Esophagus squamous epithelium (tissue), 5 donors: ENCODE results near the gene SYNM. TPM values are rescaled to one million over a fixed set of nuclear protein-coding genes. Genes with fewer than 3 reads are reported as not detected.

Experiments
- DNase-seq: peaks from one replicate; lab custom pipeline; 2025; lab: John Stamatoyannopoulos, UW
- H3K27ac ChIP-seq, 4 donors: fragments of 200-600 bp; sonication (generic); one replicate each; pipeline ENCODE4 v1.5.1; 2016 to 2019; ENCODE audit warnings: mild to moderate bottlenecking in 1 of 4
- H3K27me3 ChIP-seq, 4 donors: fragments of 200-600 bp; sonication (generic); 1 replicate in 3 of 4; 2 replicates in 1 of 4; pipeline versions ENCODE4 v1.5.1 to v1.6.0; 2017 to 2021; ENCODE audit warnings: antibody characterized with exemption in 1 of 4
- H3K36me3 ChIP-seq, 3 donors: fragments of 200-600 bp; sonication (generic); one replicate each; pipeline ENCODE4 v1.5.1; 2016 to 2019
- H3K4me1 ChIP-seq, 3 donors: fragments of 200-600 bp; sonication (generic); one replicate each; pipeline ENCODE4 v1.5.1; 2017 to 2019
- H3K4me3 ChIP-seq, 4 donors: fragments of 200-600 bp; sonication (generic); 1 replicate in 3 of 4; 2 replicates in 1 of 4; pipeline ENCODE4 v1.5.1; 2016 to 2019; ENCODE audit warnings: mild to moderate bottlenecking in 2 of 4, moderate library complexity in 1 of 4
- H3K9me3 ChIP-seq, 3 donors: fragments of 200-600 bp; sonication (generic); one replicate each; pipeline ENCODE4 v1.5.1; 2016 to 2019
- CTCF ChIP-seq, 6 experiments: fragments of 450-650 bp in 4 of 6; fragments of 200-600 bp in 2 of 6; sonication (generic) in 2 of 6; IDR thresholded peaks; one replicate each; pipeline ENCODE4 v1.5.1; 2016 to 2019; ENCODE audit warnings: antibody characterized with exemption in 6 of 6, mild to moderate bottlenecking in 4 of 6, moderate library complexity in 4 of 6
- POLR2A ChIP-seq, 4 donors: fragments of 450-650 bp; IDR thresholded peaks; one replicate each; pipeline ENCODE4 v1.6.1; 2017; ENCODE audit warnings: antibody characterized with exemption in 4 of 4, mild to moderate bottlenecking in 4 of 4, moderate library complexity in 3 of 4
- WGBS, 2 donors: methylation state at CpG; one replicate each; pipeline ENCODE4 v1.1.5; 2018; 5-methylcytosine and 5-hydroxymethylcytosine counted together
- intact Hi-C: fragments of 100-400 bp; cut with DNase I; formaldehyde crosslinking; loops from one replicate; pipeline ENCODE4 v1.15.0; 2022
- total RNA-seq, 4 donors: library from RNA; depleted of rRNA; stranded (reverse); fragments of >200 nt; gene quantifications; one replicate each; pipeline ENCODE4 v1.1.0, GENCODE V29; 2016
- donor health status: DM: yes; HTN: yes; CAD: no.

The SYNM gene
- total RNA-seq, 4 donors from 2014 or later = 18.1 to 262 (median 42.0) TPM

- peak overlapping the region in 3 of 4 donors; percentile 3 to 51 (median 41) for H3K27ac ChIP-seq
- DNase-seq = no peak
- intact Hi-C loops = no loop called here
Measured at GRCh38 chr15:99138491-99138982, 33.7 kb downstream of the SYNM start.

GRCh38 chr15:99139276-99139675 lies 34.4 kb downstream of the SYNM start:
- DNase-seq = no peak
- H3K27ac ChIP-seq = peak overlapping the region in 3 of 4 donors; percentile 3 to 51 (median 41)

More at GRCh38 chr15:99138491-99138982, 33.7 kb downstream of the SYNM start:
- 78 to 94% methylated on average over 4 to 6 of the region's 15 CpGs for WGBS, 2 donors
- Histone ChIP-seq H3K4me3 (no peak overlapping the region), H3K36me3 (peaks cover 0 to 40% (median 0%) of the 10 kb centered on the region in 3 donors), H3K9me3 (no peaks in the 10 kb centered on the region), H3K27me3 (no peaks in the 10 kb centered on the region), H3K4me1 (peaks cover 0 to 4% (median 2%) of the 10 kb centered on the region in 3 donors)
- no peak for TF ChIP-seq POLR2A (IDR thresholded peaks at IDR 0.05)
- TF ChIP-seq CTCF (IDR thresholded peaks at IDR 0.05) = no peak

GRCh38 chr15:99140590-99140989 lies 35.7 kb downstream of the SYNM start:
- Histone ChIP-seq H3K4me3 (no peak overlapping the region), H3K27ac (peak overlapping the region in 2 of 4 donors; percentile 11 to 26), H3K36me3 (peaks cover 0 to 53% (median 0%) of the 10 kb centered on the region in 3 donors), H3K27me3 (no peaks in the 10 kb centered on the region), H3K9me3 (no peaks in the 10 kb centered on the region), H3K4me1 (peaks cover 0 to 14% (median 7%) of the 10 kb centered on the region in 3 donors)
- 88 to 92% methylated on average over 4 of the region's 4 CpGs for WGBS, 2 donors
- no peak for TF ChIP-seq CTCF (IDR thresholded peaks at IDR 0.05)
- intact Hi-C loops = no loop called here
- no peak for DNase-seq

More at GRCh38 chr15:99139276-99139675, 34.4 kb downstream of the SYNM start:
- peaks cover 0 to 11% (median 7%) of the 10 kb centered on the region in 3 donors for H3K4me1 ChIP-seq
- 78 to 87% methylated on average over 4 of the region's 4 CpGs for WGBS, 2 donors
- no peaks in the 10 kb centered on the region for H3K9me3 ChIP-seq
- H3K36me3 ChIP-seq = peaks cover 0 to 40% (median 0%) of the 10 kb centered on the region in 3 donors
- intact Hi-C loops = no loop called here
- TF ChIP-seq CTCF (IDR thresholded peaks at IDR 0.05) (no peak), POLR2A (IDR thresholded peaks at IDR 0.05) (no peak)
- no peaks in the 10 kb centered on the region for H3K27me3 ChIP-seq
- H3K4me3 ChIP-seq = no peak overlapping the region

- DNase-seq = no peak
- intact Hi-C loops = no loop called here
- H3K36me3 ChIP-seq = peaks cover 0 to 58% (median 0%) of the 10 kb centered on the region in 3 donors
- H3K4me3 ChIP-seq = no peak overlapping the region
- TF ChIP-seq CTCF (IDR thresholded peaks at IDR 0.05) (no peak), POLR2A (IDR thresholded peaks at IDR 0.05) (no peak)
- WGBS, 2 donors = 84 to 93% methylated on average over 2 to 4 of the region's 4 CpGs
- peaks cover 0 to 14% (median 7%) of the 10 kb centered on the region in 3 donors for H3K4me1 ChIP-seq
- no peaks in the 10 kb centered on the region for H3K9me3 ChIP-seq
- peak overlapping the region in 3 of 4 donors; percentile 63 to 74 (median 68) for H3K27ac ChIP-seq
- H3K27me3 ChIP-seq = no peaks in the 10 kb centered on the region
Measured at GRCh38 chr15:99141943-99142342, 37.1 kb downstream of the SYNM start.

- H3K4me3 ChIP-seq = no peak overlapping the region
- peaks cover 0 to 55% (median 0%) of the 10 kb centered on the region in 3 donors for H3K36me3 ChIP-seq
- H3K4me1 ChIP-seq = peaks cover 0 to 14% (median 7%) of the 10 kb centered on the region in 3 donors
- no peaks in the 10 kb centered on the region for H3K27me3 ChIP-seq
- no peaks in the 10 kb centered on the region for H3K9me3 ChIP-seq
- no peak for DNase-seq
- TF ChIP-seq POLR2A (IDR thresholded peaks at IDR 0.05) (no peak), CTCF (IDR thresholded peaks at IDR 0.05) (no peak)
- peak overlapping the region in 3 of 4 donors; percentile 63 to 74 (median 68) for H3K27ac ChIP-seq
- intact Hi-C loops = no loop called here
- 64 to 77% methylated on average over 5 of the region's 5 CpGs for WGBS, 2 donors
Measured at GRCh38 chr15:99142562-99142961, 37.7 kb downstream of the SYNM start.
